Stomach smooth muscle (tissue), 2 donors: ENCODE results near the gene KIF5A.

Experiments used
- H3K27ac ChIP-seq: one replicate; pipeline ENCODE4 v1.7.0; 2013; ENCODE audit warnings: mild to moderate bottlenecking, low read length, inconsistent platforms
- H3K27me3 ChIP-seq, 2 donors: one replicate each; pipeline ENCODE4 v1.7.0; 2013; ENCODE audit warnings: low read length in 2 of 2; ENCODE audit not compliant: insufficient read depth in 2 of 2, control insufficient read depth in 1 of 2
- H3K36me3 ChIP-seq, 2 donors: one replicate each; pipeline ENCODE4 v1.7.0; 2013; ENCODE audit warnings: low read length in 2 of 2; ENCODE audit not compliant: control insufficient read depth in 2 of 2, insufficient read depth in 2 of 2
- H3K4me1 ChIP-seq: one replicate; pipeline ENCODE4 v1.7.0; 2013; ENCODE audit warnings: low read length; ENCODE audit not compliant: control insufficient read depth, insufficient read depth
- H3K4me3 ChIP-seq, 2 donors: one replicate each; pipeline ENCODE4 v1.7.0; 2013; ENCODE audit warnings: low read length in 2 of 2
- H3K9ac ChIP-seq, 2 donors: one replicate each; pipeline ENCODE4 v1.7.0; 2013; ENCODE audit warnings: low read length in 2 of 2, mild to moderate bottlenecking in 1 of 2
- H3K9me3 ChIP-seq, 2 donors: one replicate each; pipeline ENCODE4 v1.7.0; 2013; ENCODE audit warnings: low read length in 2 of 2; ENCODE audit not compliant: control insufficient read depth in 2 of 2
- donor health status: healthy.
- donor health status: Pancreatic carcinoma.

Gene KIF5A

GRCh38 chr12:57549203-57549908 lies 488 bp upstream of the KIF5A start:
- Histone ChIP-seq H3K4me1 (peaks cover 23% of the 10 kb centered on the region), H3K27ac (no peak overlapping the region), H3K27me3 (peaks cover 30 to 32% of the 10 kb centered on the region in 2 donors), H3K36me3 (peaks cover 0 to 3% of the 10 kb centered on the region in 2 donors), H3K9ac (no peak overlapping the region), H3K9me3 (no peaks in the 10 kb centered on the region), H3K4me3 (peak overlapping the region in 1 of 2 donors; percentile 69)

GRCh38 chr12:57550641-57551549 lies 1.1 kb downstream of the KIF5A start:
- Histone ChIP-seq H3K9ac (no peak overlapping the region), H3K4me3 (peak overlapping the region in 1 of 2 donors; percentile 69), H3K9me3 (no peaks in the 10 kb centered on the region), H3K4me1 (peaks cover 12% of the 10 kb centered on the region), H3K27ac (no peak overlapping the region), H3K36me3 (no peaks in the 10 kb centered on the region), H3K27me3 (peaks cover 30 to 34% of the 10 kb centered on the region in 2 donors)

- H3K27me3 ChIP-seq, result peaks cover 30 to 34% of the 10 kb centered on the region in 2 donors
- no peak overlapping the region for H3K27ac ChIP-seq
- H3K4me3 ChIP-seq, result no peak overlapping the region
- H3K36me3 ChIP-seq, result no peaks in the 10 kb centered on the region
- no peak overlapping the region for H3K9ac ChIP-seq
- no peaks in the 10 kb centered on the region for H3K9me3 ChIP-seq
- peaks cover 7% of the 10 kb centered on the region for H3K4me1 ChIP-seq
These were observed 1.9 kb downstream of the KIF5A start for GRCh38 chr12:57551637-57552305.

GRCh38 chr12:57552306-57552651 lies 2.4 kb downstream of the KIF5A start:
- Histone ChIP-seq H3K4me3 (no peak overlapping the region), H3K9me3 (no peaks in the 10 kb centered on the region), H3K27me3 (peaks cover 30 to 34% of the 10 kb centered on the region in 2 donors), H3K27ac (no peak overlapping the region), H3K36me3 (no peaks in the 10 kb centered on the region), H3K9ac (no peak overlapping the region), H3K4me1 (peaks cover 7% of the 10 kb centered on the region)

- H3K9ac ChIP-seq, result no peak overlapping the region
- no peak overlapping the region for H3K27ac ChIP-seq
- no peak overlapping the region for H3K4me3 ChIP-seq
These were observed 3.0 kb downstream of the KIF5A start for GRCh38 chr12:57552835-57553313.

GRCh38 chr12:57553343-57554202 lies 3.7 kb downstream of the KIF5A start:
- H3K27ac ChIP-seq, result no peak overlapping the region
- no peak overlapping the region for H3K4me3 ChIP-seq
- H3K27me3 ChIP-seq, result peaks cover 27 to 31% of the 10 kb centered on the region in 2 donors
- no peaks in the 10 kb centered on the region for H3K36me3 ChIP-seq
- no peak overlapping the region for H3K9ac ChIP-seq
- H3K9me3 ChIP-seq, result no peaks in the 10 kb centered on the region
- peaks cover 7% of the 10 kb centered on the region for H3K4me1 ChIP-seq

More at GRCh38 chr12:57552835-57553313, 3.0 kb downstream of the KIF5A start:
- Histone ChIP-seq H3K36me3 (no peaks in the 10 kb centered on the region), H3K4me1 (peaks cover 7% of the 10 kb centered on the region), H3K27me3 (peaks cover 30 to 34% of the 10 kb centered on the region in 2 donors), H3K9me3 (no peaks in the 10 kb centered on the region)

GRCh38 chr12:57554453-57554852 lies 4.6 kb downstream of the KIF5A start:
- Histone ChIP-seq H3K4me3 (no peak overlapping the region), H3K9ac (no peak overlapping the region), H3K27ac (no peak overlapping the region), H3K27me3 (peaks cover 18 to 23% of the 10 kb centered on the region in 2 donors), H3K9me3 (no peaks in the 10 kb centered on the region), H3K36me3 (no peaks in the 10 kb centered on the region), H3K4me1 (peaks cover 7% of the 10 kb centered on the region)

- Histone ChIP-seq H3K27me3 (peaks cover 14 to 22% of the 10 kb centered on the region in 2 donors), H3K9me3 (no peaks in the 10 kb centered on the region), H3K27ac (no peak overlapping the region), H3K4me3 (no peak overlapping the region), H3K9ac (no peak overlapping the region), H3K36me3 (no peaks in the 10 kb centered on the region), H3K4me1 (peaks cover 4% of the 10 kb centered on the region)
These were observed 5.1 kb downstream of the KIF5A start for GRCh38 chr12:57554897-57555296.

GRCh38 chr12:57558864-57559263 lies 9.0 kb downstream of the KIF5A start:
- Histone ChIP-seq H3K27ac (no peak overlapping the region), H3K27me3 (peaks cover 0 to 2% of the 10 kb centered on the region in 2 donors), H3K4me1 (no peaks in the 10 kb centered on the region), H3K36me3 (no peaks in the 10 kb centered on the region), H3K9me3 (no peaks in the 10 kb centered on the region), H3K4me3 (no peak overlapping the region), H3K9ac (no peak overlapping the region)

GRCh38 chr12:57560516-57560915 lies 10.7 kb downstream of the KIF5A start:
- no peak overlapping the region for H3K4me3 ChIP-seq
- no peaks in the 10 kb centered on the region for H3K9me3 ChIP-seq
- H3K27me3 ChIP-seq, result peaks cover 0 to 2% of the 10 kb centered on the region in 2 donors
- no peaks in the 10 kb centered on the region for H3K4me1 ChIP-seq
- no peak overlapping the region for H3K9ac ChIP-seq
- H3K36me3 ChIP-seq, result no peaks in the 10 kb centered on the region
- H3K27ac ChIP-seq, result no peak overlapping the region
